Inflammatory macrophage treated with lipopolysaccharide for 1 hour (primary cell): ENCODE results near the gene MTIF2.
"Not testable (repeated sequence)": the region's sequence is repeated elsewhere in the genome, so short reads cannot be mapped to it uniquely, and the experiment has no call there.

Experiments
- DNase-seq, 2 donors: peaks; one replicate each; pipeline ENCODE4 v3.0.0-alpha.2; 2020 to 2022

The MTIF2 gene

GRCh38 chr2:55239656-55240222 lies 29.3 kb downstream of the MTIF2 start:
- no peak for DNase-seq

GRCh38 chr2:55236992-55237543 lies 32.0 kb downstream of the MTIF2 start:
- no peak for DNase-seq

DNA sequence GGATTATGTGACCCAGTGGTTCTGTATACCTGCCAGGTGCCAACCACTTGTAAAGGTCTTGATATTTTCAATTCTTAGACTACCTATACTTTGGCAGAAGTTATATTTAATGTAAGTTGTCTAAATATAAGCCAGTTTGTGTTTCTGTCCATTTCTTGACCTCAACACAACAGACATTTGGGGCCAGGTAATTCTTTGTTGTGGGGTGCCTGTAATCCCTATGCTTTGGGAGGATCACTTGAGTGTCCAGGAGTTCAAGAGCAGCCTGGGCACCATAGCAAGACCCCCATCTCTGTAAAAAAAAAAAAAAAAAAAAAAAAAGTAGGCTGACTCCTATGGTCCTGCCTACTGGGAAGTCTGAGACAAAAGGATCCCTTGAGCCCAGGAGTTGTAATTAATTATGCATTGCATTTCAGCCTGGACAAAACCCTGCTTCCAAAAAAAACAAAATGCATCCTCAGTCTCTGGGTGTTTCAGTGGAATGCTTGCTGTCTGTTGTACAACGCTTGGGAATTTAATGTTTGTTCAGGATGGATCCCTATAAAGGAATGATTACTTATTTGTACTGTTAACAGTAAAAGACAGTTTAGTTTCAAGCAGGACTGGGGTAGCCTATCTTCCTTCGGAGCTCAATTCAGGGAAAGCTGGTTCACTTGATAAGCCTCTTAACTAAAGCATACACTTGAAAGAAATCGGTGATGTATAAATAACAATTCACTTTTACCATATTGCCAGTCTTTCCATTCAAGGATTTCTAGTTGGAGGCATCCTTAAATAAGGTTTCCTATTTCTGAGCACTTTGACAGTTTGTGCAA lies 33.1 kb downstream of the MTIF2 start:
- DNase-seq: no peak

DNA sequence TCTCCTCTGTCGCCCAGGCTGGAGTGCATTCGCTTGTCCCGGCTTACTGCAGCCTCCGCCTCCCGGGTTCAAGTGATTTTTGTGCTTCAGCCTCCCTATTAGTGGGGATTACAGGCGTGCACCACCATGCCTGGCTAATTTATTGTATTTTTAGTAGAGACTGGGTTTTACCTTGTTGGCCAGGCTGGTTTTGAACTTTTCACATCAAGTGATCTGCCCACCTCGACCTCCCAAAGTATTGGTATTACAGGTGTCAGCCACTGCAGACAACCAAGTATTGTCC lies 35.4 kb downstream of the MTIF2 start:
- no peak for DNase-seq

GRCh38 chr2:55232863-55233657 lies 36.0 kb downstream of the MTIF2 start:
- peak; percentile 31 to 45 for DNase-seq

DNA sequence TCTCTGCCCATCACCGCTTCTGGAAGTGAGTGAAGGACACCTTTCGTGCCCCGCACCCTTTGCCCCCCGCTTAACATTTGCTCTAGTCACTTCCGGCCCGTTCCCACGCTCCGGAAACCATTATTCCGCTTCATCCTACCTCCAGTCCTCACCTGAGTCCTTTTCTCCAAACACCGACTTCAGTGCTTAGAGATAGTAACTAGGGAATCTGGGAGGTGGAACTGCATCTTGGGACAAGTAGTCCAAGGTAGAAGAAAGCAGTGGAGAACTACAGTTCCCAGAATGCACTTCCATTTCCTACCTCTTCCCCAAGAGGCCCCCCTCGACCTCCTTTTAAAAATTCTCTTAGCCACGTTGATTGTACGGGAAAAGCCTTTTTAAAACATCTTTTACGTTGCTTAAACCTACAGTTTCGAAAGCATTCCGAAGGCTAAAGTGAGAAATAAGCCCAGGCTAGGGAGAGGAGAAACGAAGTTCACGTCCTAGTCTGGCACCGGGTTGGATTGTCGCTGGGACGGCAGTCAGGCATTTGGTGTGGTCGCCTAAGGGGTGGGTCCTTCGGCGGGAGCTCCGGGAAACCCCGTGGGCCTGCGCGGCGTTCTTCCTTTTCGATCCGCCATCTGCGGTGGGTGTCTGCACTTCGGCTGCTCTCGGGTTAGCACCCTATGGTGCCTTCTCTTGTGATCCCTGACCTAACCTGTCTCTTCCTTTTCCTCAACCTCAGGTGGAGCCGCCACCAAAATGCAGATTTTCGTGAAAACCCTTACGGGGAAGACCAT lies 36.8 kb downstream of the MTIF2 start, which contains the start of the genes CLHC1 and RPS27A:
Gene CLHC1, minus strand, starts transcription at position 210 of the 779 bp plus-strand sequence. CDS start 9,882 bp downstream, outside the sequence.
Gene RPS27A, plus strand, starts transcription at position 605 of the 779 bp plus-strand sequence. Its CDS starts 137 bp downstream, at position 742.
- DNase-seq: peak; percentile 84 to 92

DNA sequence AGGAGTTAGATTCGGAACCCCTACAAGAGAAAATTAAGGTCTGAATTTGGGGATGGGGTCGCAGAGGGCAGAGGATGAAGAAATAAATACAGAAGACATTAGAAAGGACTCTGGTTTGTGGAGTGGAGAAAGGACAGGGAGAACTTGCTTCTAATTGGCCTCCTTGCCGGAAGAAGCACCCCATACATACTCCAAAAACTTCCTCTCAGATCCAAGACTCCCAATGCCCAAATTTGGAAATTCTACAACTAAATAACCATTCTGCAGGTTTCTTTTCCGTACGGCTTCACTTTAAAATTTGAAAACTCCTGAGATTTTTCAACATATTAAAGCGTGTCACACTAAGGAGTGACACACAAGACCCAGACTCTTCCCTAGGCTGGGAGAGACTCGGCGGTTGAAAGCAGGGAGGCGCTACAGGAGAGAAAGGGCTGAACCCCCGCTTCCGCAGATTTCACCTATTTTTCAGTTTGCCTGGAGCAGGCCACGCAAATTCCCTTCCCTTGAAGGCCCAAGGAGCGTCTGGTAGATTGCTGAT lies 37.4 kb downstream of the MTIF2 start:
- DNase-seq: peak in 1 of 2 donors; percentile 13

- no peak for DNase-seq
Observed at GRCh38 chr2:55230551-55230950, 38.5 kb downstream of the MTIF2 start.

- DNase-seq: no peak
Observed at GRCh38 chr2:55229221-55229620, 39.8 kb downstream of the MTIF2 start.

DNA sequence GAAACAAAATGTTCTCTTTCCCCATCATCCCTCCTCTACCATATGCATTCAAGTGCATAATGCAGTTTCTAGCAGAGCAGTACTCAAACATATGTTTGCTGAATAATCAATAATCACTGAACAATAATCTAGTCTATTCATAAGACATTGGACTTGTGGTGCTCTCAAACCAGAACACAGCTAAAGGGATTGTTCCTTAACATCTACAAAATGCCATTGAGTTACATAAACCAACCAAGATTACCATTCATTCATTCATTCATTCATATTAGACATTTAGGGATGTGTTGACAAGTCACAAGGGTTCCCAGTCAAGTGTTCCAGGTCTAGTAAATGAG lies 40.8 kb downstream of the MTIF2 start:
- no peak for DNase-seq

DNA sequence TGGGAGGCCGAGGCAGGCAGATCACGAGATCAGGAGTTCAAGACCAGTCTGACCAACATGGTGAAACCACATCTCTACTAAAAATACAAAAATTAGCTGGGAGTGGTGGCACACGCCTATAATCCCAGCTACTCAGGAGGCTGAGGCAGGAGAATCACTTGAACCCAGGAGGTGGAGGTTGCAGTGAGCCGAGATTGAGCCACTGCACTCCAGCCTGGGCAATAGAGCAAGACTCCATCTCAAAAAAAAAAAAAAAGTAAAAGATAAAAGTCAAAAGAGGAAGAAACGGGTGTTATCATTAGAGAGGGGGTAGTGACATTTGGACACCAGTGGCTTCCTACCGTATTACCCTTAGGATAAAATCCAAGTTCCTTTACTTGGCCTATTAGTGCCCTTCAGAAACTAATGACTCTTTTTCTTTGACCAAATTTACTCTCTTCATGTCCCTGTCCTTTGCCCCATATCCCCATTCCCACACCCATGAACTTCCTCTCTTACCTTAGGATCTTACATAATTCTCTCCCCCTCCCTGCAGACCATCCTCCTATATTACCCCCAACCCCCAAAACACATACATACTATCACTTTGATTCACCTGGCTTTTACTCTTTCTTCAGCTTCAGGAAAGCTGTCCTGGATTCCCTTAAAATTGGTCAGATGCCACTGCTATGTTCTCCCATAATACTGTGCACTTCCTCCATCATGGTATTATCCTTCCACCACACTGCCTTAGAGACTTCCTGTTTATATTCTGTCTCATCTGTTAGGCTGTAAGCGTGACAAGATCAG lies 41.4 kb downstream of the MTIF2 start:
- DNase-seq: peak; percentile 48 to 52

DNA sequence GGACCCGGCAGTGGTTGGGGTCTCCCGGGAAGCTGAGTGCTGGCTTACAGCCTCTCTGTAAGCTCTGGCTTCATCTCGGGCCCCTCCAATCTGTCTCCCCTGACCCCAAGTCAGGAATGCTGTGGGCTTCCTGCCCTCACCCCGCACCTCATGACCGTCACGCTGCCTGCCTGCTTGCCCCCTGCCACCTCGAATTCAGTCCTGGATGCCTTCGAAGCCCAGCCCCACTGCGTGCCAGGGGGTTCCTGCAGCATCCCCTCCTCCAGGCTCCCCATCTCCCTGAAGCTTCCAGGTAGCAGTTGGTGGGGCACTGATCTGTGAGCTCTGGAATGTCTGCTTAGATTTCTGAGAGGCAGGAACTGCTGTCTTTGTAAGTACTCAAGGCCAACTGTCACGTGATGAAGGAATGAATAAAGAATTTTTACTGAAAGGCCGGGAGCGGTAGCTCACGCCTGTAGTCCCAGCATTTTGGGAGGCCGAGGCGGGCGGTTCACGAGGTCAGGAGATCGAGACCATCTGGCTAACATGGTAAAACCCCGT lies 43.5 kb downstream of the MTIF2 start:
- DNase-seq: no peak

- no peak for DNase-seq
Observed at GRCh38 chr2:55224761-55225261, 44.2 kb downstream of the MTIF2 start.

DNA sequence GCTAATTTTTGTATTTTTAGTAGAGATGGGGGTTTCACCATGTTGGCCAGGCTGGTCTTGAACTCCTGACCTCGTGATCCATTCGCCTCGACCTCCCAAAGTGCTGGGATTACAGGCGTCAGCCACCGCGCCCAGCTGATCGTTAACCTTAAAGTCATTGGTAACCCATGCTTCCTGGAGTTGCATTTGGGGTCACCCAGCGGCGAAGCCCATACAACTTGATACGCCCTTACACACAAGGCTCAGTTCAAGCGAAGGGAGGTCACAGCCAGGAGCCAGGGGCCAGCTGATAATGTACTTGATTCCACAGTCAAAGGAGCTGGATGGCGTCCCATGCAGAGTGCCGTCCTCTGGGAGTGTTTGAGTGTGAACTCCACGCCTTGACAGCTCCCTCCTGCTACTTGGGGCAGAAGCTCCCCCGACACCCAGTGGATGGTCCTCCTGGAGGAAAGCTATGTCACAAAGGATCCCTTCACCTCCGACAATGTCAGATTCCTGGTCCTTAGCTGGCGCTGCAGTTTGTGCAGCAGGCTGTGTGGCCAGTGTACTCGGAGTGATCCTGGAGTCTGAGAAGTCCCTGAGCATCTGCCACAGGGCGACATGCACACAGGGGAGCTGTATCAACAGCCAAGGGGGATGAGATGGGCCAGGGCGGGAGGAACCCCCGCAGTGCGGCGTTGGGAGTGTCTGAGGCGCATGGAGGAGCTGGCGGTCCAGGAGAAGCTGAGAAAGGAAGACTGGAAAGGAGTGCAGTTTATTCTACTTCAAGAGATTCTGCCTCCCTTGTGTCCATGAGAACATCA lies 44.9 kb downstream of the MTIF2 start:
- DNase-seq: no peak

DNA sequence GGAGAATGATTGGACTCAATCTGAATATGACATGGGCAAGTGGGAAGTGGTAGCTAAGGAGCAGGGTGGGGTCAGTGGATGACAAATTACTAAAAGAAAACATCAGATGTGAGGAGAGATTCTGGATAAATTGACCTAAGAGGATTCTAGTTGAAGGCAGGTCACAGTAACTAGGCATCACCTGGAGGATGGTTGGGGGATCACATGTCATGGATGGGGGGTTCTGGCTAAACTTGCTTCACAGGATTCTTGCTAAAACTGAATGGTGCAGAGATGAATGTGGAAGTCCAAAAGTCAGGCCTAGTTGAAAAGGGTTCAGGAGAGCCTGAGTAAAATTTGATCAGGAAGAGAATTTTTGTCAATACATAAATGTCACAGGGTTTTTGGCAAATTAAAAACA lies 55.2 kb downstream of the MTIF2 start:
- DNase-seq: no peak

GRCh38 chr2:55204950-55205349 lies 64.1 kb downstream of the MTIF2 start:
- DNase-seq: no peak

GRCh38 chr2:55204536-55204935 lies 64.5 kb downstream of the MTIF2 start:
- no peak for DNase-seq

- no peak for DNase-seq
Observed at GRCh38 chr2:55200416-55200815, 68.6 kb downstream of the MTIF2 start.

- DNase-seq: no peak
Observed at GRCh38 chr2:55196526-55196925, 72.5 kb downstream of the MTIF2 start.

- DNase-seq: not testable (repeated sequence)
Observed at GRCh38 chr2:55191888-55192287, 77.1 kb downstream of the MTIF2 start.
